Lung (tissue), 12 donors: ENCODE measurements around the gene SLC4A9. TPM values are rescaled to one million over a fixed set of nuclear protein-coding genes. Genes with fewer than 3 reads are reported as not detected.
A peak's percentile ranks its signal among the peaks of the same experiment; 100 is the strongest.

ENCODE experiments used
- ATAC-seq: fragments of 200-7000 bp; cut with Tn5 transposase; one replicate; pipeline ENCODE4 v1.9.1; 2020; ENCODE audit warnings: moderate number of reproducible peaks; ENCODE audit not compliant: insufficient read depth, low FRiP score
- DNase-seq, 3 donors: peaks; one replicate each; pipeline ENCODE4 v3.0.0-alpha.2; 2013 to 2017
- H3K27ac ChIP-seq, 2 donors: one replicate each; pipeline ENCODE4 v1.5.1; 2013; ENCODE audit warnings: mild to moderate bottlenecking in 2 of 2, moderate library complexity in 2 of 2, control low read depth in 1 of 2, inconsistent platforms in 1 of 2, low read depth in 1 of 2, low read length in 1 of 2
- H3K27me3 ChIP-seq, 3 donors: one replicate each; pipeline ENCODE4 v1.5.1; 2013; ENCODE audit warnings: low read length in 2 of 3; ENCODE audit not compliant: control insufficient read depth in 3 of 3, insufficient read depth in 3 of 3
- H3K36me3 ChIP-seq, 4 donors: one replicate each; pipeline ENCODE4 v1.5.1; 2013; ENCODE audit warnings: low read length in 4 of 4, mild to moderate bottlenecking in 1 of 4, moderate library complexity in 1 of 4; ENCODE audit not compliant: control insufficient read depth in 4 of 4, insufficient read depth in 4 of 4
- H3K4me1 ChIP-seq, 5 donors: one replicate each; pipeline ENCODE4 v1.5.1; 2013; ENCODE audit warnings: low read length in 5 of 5, mild to moderate bottlenecking in 2 of 5, moderate library complexity in 1 of 5; ENCODE audit not compliant: control insufficient read depth in 5 of 5, insufficient read depth in 5 of 5
- H3K4me3 ChIP-seq: one replicate; pipeline ENCODE4 v1.5.1; 2013; ENCODE audit warnings: mild to moderate bottlenecking, control low read depth, moderate library complexity
- H3K9ac ChIP-seq, 2 donors: one replicate each; pipeline ENCODE4 v1.5.1; 2013; ENCODE audit warnings: low read length in 2 of 2, control low read depth in 1 of 2; ENCODE audit not compliant: insufficient read depth in 1 of 2
- H3K9me3 ChIP-seq, 4 donors: one replicate each; pipeline ENCODE4 v1.5.1; 2013; ENCODE audit warnings: low read length in 3 of 4, mild to moderate bottlenecking in 1 of 4, moderate library complexity in 1 of 4; ENCODE audit not compliant: control insufficient read depth in 4 of 4, insufficient read depth in 3 of 4
- WGBS, 2 donors: extraction: QIAGEN DNeasy Blood & Tissue Kit; methylation state at CpG; one replicate each; pipeline ENCODE4 v1.1.7; 2013; 5-methylcytosine and 5-hydroxymethylcytosine counted together
- polyA plus RNA-seq, 2 donors: library from polyadenylated mRNA; stranded (reverse); fragments of 200-250 nt; gene quantifications; one replicate each; pipeline ENCODE4 v1.2.1, GENCODE V29; 2013
- total RNA-seq, 2 donors: library from RNA; depleted of rRNA in 1 of 2; stranded (reverse); fragments of >200 nt in 1 of 2; gene quantifications; one replicate each; pipeline ENCODE4 v1.2.1, GENCODE V29; 2014 to 2021
- TF ChIP-seq, protein P1 (sequence below): IDR thresholded peaks from 2 replicates; pipeline ENCODE4 v1.5.1; 2012; ENCODE audit warnings: mild to moderate bottlenecking; ENCODE audit errors: control extremely low read depth, extremely low read depth
- donor health status: control.
- donor health status: control.
- donor health status: Bipolar disorder and iron deficiency.
- donor health status: healthy.
- donor health status: DM: yes; HTN: yes; CAD: no.

Gene SLC4A9
- total and polyA plus RNA-seq, 4 donors, result 0.05 to 0.18 (median 0.09) TPM

DNA sequence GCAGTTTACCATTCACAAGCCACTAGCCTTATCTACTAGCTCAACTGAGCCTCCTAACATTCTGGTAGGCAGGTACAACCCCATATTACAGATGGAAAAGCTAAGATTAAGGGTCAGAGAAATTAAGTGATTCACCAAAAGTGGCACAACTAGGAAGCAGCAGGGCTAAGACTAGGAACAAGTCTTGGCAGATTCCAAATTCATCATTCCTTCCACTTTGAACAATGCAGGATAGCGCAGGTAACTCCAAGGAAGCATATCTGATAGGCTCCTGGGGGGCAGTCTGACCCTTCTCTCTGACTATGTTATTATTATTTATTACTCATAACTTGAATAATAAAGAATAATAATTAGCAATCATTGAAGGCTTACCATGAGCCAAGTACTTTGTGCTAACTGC lies 22.1 kb upstream of the SLC4A9 start:
- Histone ChIP-seq H3K4me1 (peaks cover 4 to 22% (median 7%) of the 10 kb centered on the region in 5 donors), H3K9me3 (peaks cover 0 to 3% (median 0%) of the 10 kb centered on the region in 4 donors), H3K9ac (no peak overlapping the region), H3K27ac (no peak overlapping the region), H3K4me3 (no peak overlapping the region), H3K36me3 (peaks cover 0 to 38% (median 5%) of the 10 kb centered on the region in 4 donors), H3K27me3 (no peaks in the 10 kb centered on the region)
- ATAC-seq (no peak), DNase-seq (no peak)
- 94 to 97% methylated on average over 1 of the region's 1 CpG for WGBS, 2 donors
- TF ChIP-seq, protein P1, sequence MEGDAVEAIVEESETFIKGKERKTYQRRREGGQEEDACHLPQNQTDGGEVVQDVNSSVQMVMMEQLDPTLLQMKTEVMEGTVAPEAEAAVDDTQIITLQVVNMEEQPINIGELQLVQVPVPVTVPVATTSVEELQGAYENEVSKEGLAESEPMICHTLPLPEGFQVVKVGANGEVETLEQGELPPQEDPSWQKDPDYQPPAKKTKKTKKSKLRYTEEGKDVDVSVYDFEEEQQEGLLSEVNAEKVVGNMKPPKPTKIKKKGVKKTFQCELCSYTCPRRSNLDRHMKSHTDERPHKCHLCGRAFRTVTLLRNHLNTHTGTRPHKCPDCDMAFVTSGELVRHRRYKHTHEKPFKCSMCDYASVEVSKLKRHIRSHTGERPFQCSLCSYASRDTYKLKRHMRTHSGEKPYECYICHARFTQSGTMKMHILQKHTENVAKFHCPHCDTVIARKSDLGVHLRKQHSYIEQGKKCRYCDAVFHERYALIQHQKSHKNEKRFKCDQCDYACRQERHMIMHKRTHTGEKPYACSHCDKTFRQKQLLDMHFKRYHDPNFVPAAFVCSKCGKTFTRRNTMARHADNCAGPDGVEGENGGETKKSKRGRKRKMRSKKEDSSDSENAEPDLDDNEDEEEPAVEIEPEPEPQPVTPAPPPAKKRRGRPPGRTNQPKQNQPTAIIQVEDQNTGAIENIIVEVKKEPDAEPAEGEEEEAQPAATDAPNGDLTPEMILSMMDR, result no peak

DNA sequence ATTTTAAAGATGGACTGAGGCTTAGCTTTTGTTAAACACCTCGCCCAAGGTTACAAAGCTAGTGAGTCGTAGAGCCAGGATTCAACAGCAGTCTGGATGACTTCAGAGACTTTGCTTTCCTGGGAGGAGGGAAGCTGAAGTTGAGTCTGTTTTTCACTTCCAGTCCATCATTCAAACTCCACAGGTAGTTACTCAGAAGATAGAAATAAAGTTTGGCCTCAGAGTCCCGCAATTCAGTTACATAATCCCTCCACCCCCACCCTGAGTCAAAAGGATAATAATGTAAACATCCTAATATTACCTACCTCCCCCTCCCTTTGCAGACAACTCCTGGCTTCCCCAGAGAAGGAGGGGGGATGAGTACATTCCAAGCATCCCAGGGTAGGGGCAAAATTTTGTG lies 21.7 kb upstream of the SLC4A9 start:
- H3K9me3 ChIP-seq, result peaks cover 0 to 3% (median 0%) of the 10 kb centered on the region in 4 donors
- TF ChIP-seq, protein P1, result no peak
- H3K27ac ChIP-seq, result peak overlapping the region in 1 of 2 donors; percentile 44
- no peak overlapping the region for H3K9ac ChIP-seq
- H3K27me3 ChIP-seq, result no peaks in the 10 kb centered on the region
- no peak overlapping the region for H3K4me3 ChIP-seq
- no peak for ATAC-seq
- WGBS, 2 donors, result 70 to 79% methylated on average over 3 of the region's 3 CpGs
- peaks cover 0 to 33% (median 4%) of the 10 kb centered on the region in 4 donors for H3K36me3 ChIP-seq
- DNase-seq, result no peak
- peaks cover 4 to 23% (median 7%) of the 10 kb centered on the region in 5 donors for H3K4me1 ChIP-seq

DNA sequence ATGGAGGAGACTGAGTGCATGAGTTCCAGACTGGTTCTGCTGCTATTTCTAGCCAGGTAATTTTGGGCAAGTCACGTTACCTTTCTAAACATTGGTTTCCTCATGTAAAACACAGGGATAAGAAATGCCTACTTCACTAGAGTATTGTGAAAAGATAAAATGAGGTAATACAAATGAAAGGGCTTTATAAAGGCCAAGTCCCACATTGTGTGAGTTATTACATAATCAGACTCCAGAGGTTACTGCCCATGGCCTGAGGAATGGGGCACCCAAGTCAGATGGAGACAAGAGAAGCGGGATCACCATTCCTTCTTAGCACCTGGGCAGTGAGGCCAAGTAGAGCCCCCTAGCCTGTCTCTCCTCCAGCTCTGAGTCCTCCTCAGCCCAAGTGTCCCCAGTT lies 21.1 kb upstream of the SLC4A9 start:
- H3K27me3 ChIP-seq, result no peaks in the 10 kb centered on the region
- H3K9me3 ChIP-seq, result peaks cover 0 to 3% (median 0%) of the 10 kb centered on the region in 4 donors
- 66 to 75% methylated on average over 2 of the region's 2 CpGs for WGBS, 2 donors
- no peak overlapping the region for H3K4me3 ChIP-seq
- peaks cover 4 to 27% (median 7%) of the 10 kb centered on the region in 5 donors for H3K4me1 ChIP-seq
- peaks cover 0 to 32% (median 2%) of the 10 kb centered on the region in 4 donors for H3K36me3 ChIP-seq
- no peak overlapping the region for H3K9ac ChIP-seq
- TF ChIP-seq, protein P1, result no peak
- no peak overlapping the region for H3K27ac ChIP-seq
- no peak for DNase-seq
- ATAC-seq, result no peak

DNA sequence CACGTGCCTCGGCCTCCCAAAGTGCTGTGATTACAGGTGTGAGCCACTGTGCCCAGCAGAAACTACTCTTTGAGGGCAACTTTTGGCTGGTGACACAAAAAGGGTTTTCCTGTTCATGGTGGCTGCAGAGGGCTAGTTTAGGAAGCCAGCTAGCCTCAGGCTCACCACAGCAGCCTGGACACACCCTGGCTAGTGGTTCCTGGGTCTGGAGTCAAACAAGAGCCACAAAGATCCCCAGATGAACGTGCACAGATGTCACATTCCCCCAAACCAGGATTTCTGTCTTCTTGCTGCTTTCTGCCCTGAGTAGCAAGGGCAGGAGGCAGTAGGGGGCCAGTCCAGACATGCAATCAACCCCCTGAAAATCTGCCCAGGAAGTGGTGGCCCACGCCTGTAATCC lies 20.4 kb upstream of the SLC4A9 start:
- H3K9me3 ChIP-seq, result peaks cover 0 to 3% (median 0%) of the 10 kb centered on the region in 4 donors
- ATAC-seq (no peak), DNase-seq (no peak)
- peaks cover 0 to 32% (median 0%) of the 10 kb centered on the region in 4 donors for H3K36me3 ChIP-seq
- TF ChIP-seq, protein P1, result no peak
- H3K4me1 ChIP-seq, result peaks cover 4 to 27% (median 7%) of the 10 kb centered on the region in 5 donors
- 58 to 71% methylated on average over 4 of the region's 4 CpGs for WGBS, 2 donors
- no peak overlapping the region for H3K27ac ChIP-seq
- no peak overlapping the region for H3K4me3 ChIP-seq
- H3K27me3 ChIP-seq, result no peaks in the 10 kb centered on the region
- no peak overlapping the region for H3K9ac ChIP-seq
